Activated CD8-positive, alpha-beta memory T cell treated with anti-CD3 and anti-CD28 coated beads, Interleukin-2, amount 10 ng/mL, durations not matched to agents 7 days and 5 days (primary cell): Measurements from ENCODE around the gene HSPA1B. TPM values are rescaled to one million over a fixed set of nuclear protein-coding genes. Genes with fewer than 3 reads are reported as not detected.
"Not testable (repeated sequence)": the region's sequence is repeated elsewhere in the genome, so short reads cannot be mapped to it uniquely, and the experiment has no call there.

Experiments used
- ATAC-seq: fragments of 150-1000 bp; cut with Tn5 transposase; one replicate; pipeline ENCODE4 v1.10.0; 2021; ENCODE audit warnings: moderate library complexity
- CTCF ChIA-PET: fragments of 350-600 bp; sonication (Branson Sonifier 250); formaldehyde crosslinking; loops from one replicate; lab custom pipeline; 2021; ENCODE audit warnings: antibody characterized with exemption; lab: Charles Lee
- DNase-seq: peaks from one replicate; pipeline ENCODE4 v3.0.0-alpha.2; 2020
- H3K27ac Mint-ChIP-seq: one replicate; pipeline ENCODE4 v1.8.0; 2021; ENCODE audit warnings: mild to moderate bottlenecking, mixed read lengths
- H3K27me3 Mint-ChIP-seq: one replicate; pipeline ENCODE4 v1.8.0; 2021; ENCODE audit warnings: mixed read lengths
- H3K36me3 Mint-ChIP-seq: one replicate; pipeline ENCODE4 v1.8.0; 2021; ENCODE audit warnings: mild to moderate bottlenecking, mixed read lengths
- H3K4me1 Mint-ChIP-seq: one replicate; pipeline ENCODE4 v1.8.0; 2021; ENCODE audit warnings: mixed read lengths
- H3K4me3 Mint-ChIP-seq: one replicate; pipeline ENCODE4 v1.8.0; 2021; ENCODE audit warnings: mild to moderate bottlenecking, moderate library complexity, mixed read lengths
- H3K9me3 Mint-ChIP-seq: one replicate; pipeline ENCODE4 v1.8.0; 2022; ENCODE audit warnings: low read depth, mixed read lengths
- total RNA-seq, 2 experiments: library from RNA; stranded (reverse); gene quantifications; one replicate each; pipeline ENCODE4 v1.2.3, GENCODE V29; 2021

HSPA1B gene
- total RNA-seq, 2 experiments from 2014 or later = 64.6 to 71.6 TPM

DNA sequence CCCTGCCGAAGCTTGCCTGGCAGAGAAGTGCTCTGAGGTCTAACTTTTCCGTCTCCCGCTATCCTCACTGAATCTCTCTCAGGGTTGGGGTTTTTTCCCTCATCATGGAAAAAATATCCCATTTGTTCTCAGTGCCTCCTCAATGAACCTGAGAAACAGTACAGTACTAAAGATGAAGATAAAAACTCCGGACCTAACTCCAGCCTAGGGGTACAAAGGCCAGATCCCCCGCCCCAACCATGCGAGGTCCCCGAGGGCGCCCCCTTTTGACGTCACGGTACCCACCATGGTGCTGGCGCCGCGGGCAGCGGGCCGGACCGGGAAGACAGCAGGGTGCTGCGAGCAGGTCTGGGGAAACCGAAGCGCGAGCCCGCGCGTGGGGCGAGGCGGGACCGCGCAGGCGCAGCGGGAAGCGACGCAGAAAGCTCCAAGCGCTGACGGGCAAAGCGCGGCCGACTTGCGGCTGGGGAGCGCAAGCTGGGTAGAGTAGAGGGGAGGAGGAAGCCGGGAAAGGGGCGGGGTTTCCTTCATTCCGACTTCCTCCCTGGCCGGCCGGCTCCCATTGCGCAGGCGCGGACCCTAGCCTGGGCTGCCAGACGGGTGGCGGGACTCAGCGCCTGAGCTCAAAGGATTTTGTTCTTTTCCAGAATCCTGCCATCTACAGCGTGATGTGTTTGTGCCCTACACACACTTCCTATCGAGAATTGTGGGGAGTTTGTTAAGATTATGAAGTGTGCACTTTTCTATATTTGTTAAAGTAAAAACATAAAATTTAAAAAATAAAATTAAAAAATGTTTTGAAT is 20.9 kb upstream of the HSPA1B start, which contains the start of gene LSM2:
LSM2 (minus strand) TSS at position 497 of the 803 bp plus-strand sequence; CDS start at position 288, 209 bp downstream.
- Mint-ChIP-seq H3K4me1 (peaks cover 43% of the 10 kb centered on the region), H3K36me3 (peaks cover 23% of the 10 kb centered on the region), H3K27me3 (no peaks in the 10 kb centered on the region), H3K4me3 (peak within 1 kb of the TSS; percentile 94), H3K27ac (peak within 1 kb of the TSS; percentile 89), H3K9me3 (no peaks in the 10 kb centered on the region)
- ATAC-seq = peak; percentile 98
- peak; percentile 98 for DNase-seq
- CTCF ChIA-PET = interaction anchor here (0.7 to 3.8 kb wide), 17 partner anchors 8 to 383 kb away, joined by 3 to 46 read pairs (median 5); partner anchors contain the start of genes DDAH2, GPANK1, HSPA1A and HSPA1B

DNA sequence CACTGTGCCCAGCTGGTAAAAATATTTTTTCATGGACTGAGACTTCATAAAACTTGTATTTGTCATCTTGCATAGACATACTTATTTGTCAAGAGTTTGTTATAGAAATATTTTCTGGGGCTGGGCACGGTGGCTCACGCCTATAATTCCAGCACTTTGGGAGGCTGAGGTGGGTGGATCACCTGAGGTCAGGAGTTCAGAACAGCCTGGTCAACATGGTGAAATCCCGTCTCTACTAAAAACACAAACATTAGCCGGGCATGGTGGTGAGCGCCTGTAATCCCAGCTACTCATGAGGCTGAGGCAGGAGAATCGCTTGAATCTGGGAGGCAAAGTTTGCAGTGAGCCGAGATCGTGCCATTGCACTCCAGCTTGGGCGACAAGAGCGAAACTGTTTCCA is 18.9 kb upstream of the HSPA1B start:
- ATAC-seq, H3K27me3 Mint-ChIP-seq, H3K4me3 Mint-ChIP-seq, H3K27ac Mint-ChIP-seq, DNase-seq, H3K9me3 Mint-ChIP-seq: not testable (repeated sequence)
- CTCF ChIA-PET = interaction anchor here (0.9 to 3.7 kb wide), 3 partner anchors 12 to 73 kb away, joined by 3 to 46 read pairs (median 5); partner anchors contain the start of gene VARS1
- Mint-ChIP-seq H3K36me3 (peaks cover 11% of the 10 kb centered on the region), H3K4me1 (peaks cover 54% of the 10 kb centered on the region)

DNA sequence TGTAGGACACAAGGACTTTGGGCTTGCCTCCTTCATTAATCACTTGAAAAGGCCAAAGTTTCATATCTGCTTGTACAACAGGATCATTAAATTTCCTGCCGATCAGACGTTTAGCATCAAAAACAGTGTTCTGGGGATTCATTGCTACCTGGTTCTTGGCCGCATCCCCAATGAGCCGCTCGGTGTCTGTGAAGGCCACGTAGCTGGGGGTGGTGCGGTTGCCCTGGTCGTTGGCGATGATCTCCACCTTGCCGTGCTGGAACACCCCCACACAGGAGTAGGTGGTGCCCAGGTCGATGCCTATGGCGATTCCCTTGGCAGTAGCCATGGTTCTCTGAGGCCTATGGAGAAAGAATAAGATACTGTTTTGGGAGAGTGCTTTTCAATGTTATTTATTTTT is 15.9 kb upstream of the HSPA1B start:
- no peaks in the 10 kb centered on the region for H3K9me3 Mint-ChIP-seq
- ATAC-seq (no peak), DNase-seq (no peak)
- H3K27ac Mint-ChIP-seq = peak overlapping the region; percentile 95
- H3K4me3 Mint-ChIP-seq = peak overlapping the region; percentile 91
- no peaks in the 10 kb centered on the region for H3K27me3 Mint-ChIP-seq
- peaks cover 10% of the 10 kb centered on the region for H3K36me3 Mint-ChIP-seq
- CTCF ChIA-PET = interaction anchor here (1.1 kb wide), 1 partner anchor 16 kb away, joined by 4 read pairs; the partner anchor contains the start of gene VARS1
- H3K4me1 Mint-ChIP-seq = peaks cover 40% of the 10 kb centered on the region

DNA sequence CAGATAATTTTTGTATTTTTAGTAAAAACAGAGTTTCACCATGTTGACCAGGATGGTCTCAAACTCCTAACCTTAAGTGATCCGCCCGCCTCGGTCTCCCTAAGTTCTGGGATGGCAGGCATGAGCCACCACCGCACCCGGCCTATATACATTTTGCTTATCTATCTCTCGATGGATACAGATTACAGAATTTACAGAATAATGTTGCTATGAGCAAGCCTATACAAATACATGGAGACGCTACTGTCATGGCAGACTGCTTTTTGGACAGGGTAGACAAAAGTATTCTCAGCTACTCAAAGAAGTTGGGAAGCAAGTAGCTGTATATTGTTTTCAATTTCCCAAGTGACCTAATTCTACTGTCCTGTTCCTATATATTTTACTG is 14.1 kb upstream of the HSPA1B start:
- Mint-ChIP-seq H3K9me3 (no peaks in the 10 kb centered on the region), H3K4me3 (peak overlapping the region; percentile 91), H3K27me3 (no peaks in the 10 kb centered on the region), H3K27ac (peak overlapping the region; percentile 95), H3K4me1 (peaks cover 44% of the 10 kb centered on the region), H3K36me3 (peaks cover 16% of the 10 kb centered on the region)
- CTCF ChIA-PET = interaction anchor here (0.8 to 3.9 kb wide), 11 partner anchors 8 to 321 kb away, joined by 3 to 19 read pairs (median 7); partner anchors contain the start of genes MSH5 and VARS1
- ATAC-seq (no peak), DNase-seq (no peak)

DNA sequence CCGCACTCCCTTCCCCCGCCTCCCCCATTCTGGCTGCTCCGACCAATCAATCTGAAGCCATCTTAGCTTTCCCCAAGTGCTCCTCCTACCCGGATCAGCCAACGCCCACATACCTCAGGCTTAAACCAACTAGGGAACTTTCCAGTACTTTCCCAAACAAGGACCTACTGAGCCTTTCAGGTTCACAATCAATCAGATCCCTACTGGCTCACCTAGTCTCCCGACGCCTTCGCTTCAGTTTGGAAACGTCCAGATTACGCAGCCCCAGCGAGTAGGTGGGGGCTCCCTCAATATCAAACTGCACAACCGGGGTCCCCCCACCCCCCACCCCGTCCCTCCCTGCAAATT is 12.9 kb upstream of the HSPA1B start:
- DNase-seq (peak; percentile 88), ATAC-seq (peak; percentile 56)
- Mint-ChIP-seq H3K36me3 (peaks cover 21% of the 10 kb centered on the region), H3K4me3 (peak overlapping the region; percentile 91), H3K9me3 (no peaks in the 10 kb centered on the region), H3K4me1 (peaks cover 51% of the 10 kb centered on the region), H3K27me3 (no peaks in the 10 kb centered on the region), H3K27ac (peak overlapping the region; percentile 95)
- CTCF ChIA-PET = interaction anchor here (0.6 to 3.9 kb wide), 12 partner anchors 8 to 150 kb away, joined by 3 to 19 read pairs (median 6); partner anchors contain the start of genes GPANK1, HSPA1B, MSH5 and VARS1

DNA sequence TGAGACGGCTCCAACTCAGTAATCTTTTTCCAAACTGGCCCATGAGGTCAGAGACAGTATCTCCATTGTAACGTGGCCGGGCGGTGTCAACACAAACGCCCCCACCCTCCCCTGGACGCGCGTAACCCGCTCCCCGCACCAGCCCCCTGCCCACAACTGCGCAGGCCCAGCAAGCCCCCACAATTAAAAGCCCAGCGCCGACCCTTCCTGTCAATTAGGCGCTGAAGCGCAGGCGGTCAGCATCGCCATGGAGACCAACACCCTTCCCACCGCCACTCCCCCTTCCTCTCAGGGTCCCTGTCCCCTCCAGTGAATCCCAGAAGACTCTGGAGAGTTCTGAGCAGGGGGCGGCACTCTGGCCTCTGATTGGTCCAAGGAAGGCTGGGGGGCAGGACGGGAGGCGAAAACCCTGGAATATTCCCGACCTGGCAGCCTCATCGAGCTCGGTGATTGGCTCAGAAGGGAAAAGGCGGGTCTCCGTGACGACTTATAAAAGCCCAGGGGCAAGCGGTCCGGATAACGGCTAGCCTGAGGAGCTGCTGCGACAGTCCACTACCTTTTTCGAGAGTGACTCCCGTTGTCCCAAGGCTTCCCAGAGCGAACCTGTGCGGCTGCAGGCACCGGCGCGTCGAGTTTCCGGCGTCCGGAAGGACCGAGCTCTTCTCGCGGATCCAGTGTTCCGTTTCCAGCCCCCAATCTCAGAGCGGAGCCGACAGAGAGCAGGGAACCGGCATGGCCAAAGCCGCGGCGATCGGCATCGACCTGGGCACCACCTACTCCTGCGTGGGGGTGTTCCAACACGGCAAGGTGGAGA is 12.3 kb upstream of the HSPA1B start, which contains the start of the genes HSPA1A and HSPA1L:
HSPA1A (plus strand) TSS at position 519 of the 814 bp plus-strand sequence; CDS start at position 733, 214 bp downstream.
HSPA1L (minus strand) TSS at position 259 of the 814 bp plus-strand sequence. CDS start 3,311 bp downstream, outside the sequence.
- peaks cover 56% of the 10 kb centered on the region for H3K4me1 Mint-ChIP-seq
- H3K27ac Mint-ChIP-seq = peak within 1 kb of the TSS; percentile 95
- peaks cover 18% of the 10 kb centered on the region for H3K36me3 Mint-ChIP-seq
- H3K27me3 Mint-ChIP-seq = no peaks in the 10 kb centered on the region
- CTCF ChIA-PET = interaction anchor here (0.8 to 3.9 kb wide), 7 partner anchors 9 to 75 kb away, joined by 4 to 19 read pairs (median 5); partner anchors contain the start of genes HSPA1B, MSH5 and VARS1
- peak; percentile 89 for DNase-seq
- H3K4me3 Mint-ChIP-seq = peak within 1 kb of the TSS; percentile 91
- ATAC-seq = peak; percentile 41
- H3K9me3 Mint-ChIP-seq = no peaks in the 10 kb centered on the region

DNA sequence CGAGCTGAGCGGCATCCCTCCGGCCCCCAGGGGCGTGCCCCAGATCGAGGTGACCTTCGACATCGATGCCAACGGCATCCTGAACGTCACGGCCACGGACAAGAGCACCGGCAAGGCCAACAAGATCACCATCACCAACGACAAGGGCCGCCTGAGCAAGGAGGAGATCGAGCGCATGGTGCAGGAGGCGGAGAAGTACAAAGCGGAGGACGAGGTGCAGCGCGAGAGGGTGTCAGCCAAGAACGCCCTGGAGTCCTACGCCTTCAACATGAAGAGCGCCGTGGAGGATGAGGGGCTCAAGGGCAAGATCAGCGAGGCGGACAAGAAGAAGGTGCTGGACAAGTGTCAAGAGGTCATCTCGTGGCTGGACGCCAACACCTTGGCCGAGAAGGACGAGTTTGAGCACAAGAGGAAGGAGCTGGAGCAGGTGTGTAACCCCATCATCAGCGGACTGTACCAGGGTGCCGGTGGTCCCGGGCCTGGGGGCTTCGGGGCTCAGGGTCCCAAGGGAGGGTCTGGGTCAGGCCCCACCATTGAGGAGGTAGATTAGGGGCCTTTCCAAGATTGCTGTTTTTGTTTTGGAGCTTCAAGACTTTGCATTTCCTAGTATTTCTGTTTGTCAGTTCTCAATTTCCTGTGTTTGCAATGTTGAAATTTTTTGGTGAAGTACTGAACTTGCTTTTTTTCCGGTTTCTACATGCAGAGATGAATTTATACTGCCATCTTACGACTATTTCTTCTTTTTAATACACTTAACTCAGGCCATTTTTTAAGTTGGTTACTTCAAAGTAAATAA is 10.2 kb upstream of the HSPA1B start:
- H3K9me3 Mint-ChIP-seq, H3K27me3 Mint-ChIP-seq, DNase-seq: not testable (repeated sequence)
- H3K4me3 Mint-ChIP-seq = peak overlapping the region; percentile 94
- peak; percentile 28 for ATAC-seq
- peaks cover 50% of the 10 kb centered on the region for H3K4me1 Mint-ChIP-seq
- peak overlapping the region; percentile 99 for H3K27ac Mint-ChIP-seq
- CTCF ChIA-PET = interaction anchor here (0.8 to 2.5 kb wide), 11 partner anchors 9 to 113 kb away, joined by 3 to 12 read pairs (median 4); partner anchors contain the start of genes DDAH2, HSPA1B and LSM2
- peaks cover 13% of the 10 kb centered on the region for H3K36me3 Mint-ChIP-seq

DNA sequence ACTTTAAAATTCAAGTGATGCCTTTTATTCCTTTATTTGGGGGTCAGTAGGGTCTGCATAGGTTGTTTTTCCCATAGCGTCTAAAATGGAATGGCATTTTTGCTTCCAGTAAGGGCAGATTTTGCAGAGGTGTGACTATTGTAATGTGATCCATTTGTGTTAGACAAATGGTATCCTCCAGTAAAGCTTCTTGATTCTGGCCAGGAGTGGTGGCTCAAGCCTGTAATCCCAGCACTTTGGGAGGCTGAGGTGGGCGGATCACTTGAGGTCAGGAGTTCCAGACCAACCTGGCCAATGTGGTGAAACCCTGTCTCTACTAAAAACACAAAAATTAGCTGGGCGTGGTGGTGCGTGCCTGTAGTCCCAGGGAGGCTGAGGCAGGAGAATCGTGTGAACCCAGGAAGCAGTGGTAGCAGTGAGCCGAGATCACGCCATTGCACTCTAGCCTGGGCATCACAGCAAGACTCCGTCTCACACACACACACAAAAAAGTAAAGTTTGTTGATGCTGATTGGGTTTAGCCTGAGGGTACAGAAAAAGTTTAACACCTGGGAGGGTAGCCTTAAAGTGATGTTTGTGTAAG is 9.5 kb upstream of the HSPA1B start:
- DNase-seq, ATAC-seq, H3K9me3 Mint-ChIP-seq, H3K27me3 Mint-ChIP-seq: not testable (repeated sequence)
- Mint-ChIP-seq H3K4me3 (peak overlapping the region; percentile 94), H3K4me1 (peaks cover 50% of the 10 kb centered on the region), H3K27ac (peak overlapping the region; percentile 99), H3K36me3 (peaks cover 13% of the 10 kb centered on the region)
- CTCF ChIA-PET = interaction anchor here (0.8 to 2.5 kb wide), 11 partner anchors 8 to 114 kb away, joined by 3 to 12 read pairs (median 4); partner anchors contain the start of genes DDAH2, HSPA1B and LSM2

DNA sequence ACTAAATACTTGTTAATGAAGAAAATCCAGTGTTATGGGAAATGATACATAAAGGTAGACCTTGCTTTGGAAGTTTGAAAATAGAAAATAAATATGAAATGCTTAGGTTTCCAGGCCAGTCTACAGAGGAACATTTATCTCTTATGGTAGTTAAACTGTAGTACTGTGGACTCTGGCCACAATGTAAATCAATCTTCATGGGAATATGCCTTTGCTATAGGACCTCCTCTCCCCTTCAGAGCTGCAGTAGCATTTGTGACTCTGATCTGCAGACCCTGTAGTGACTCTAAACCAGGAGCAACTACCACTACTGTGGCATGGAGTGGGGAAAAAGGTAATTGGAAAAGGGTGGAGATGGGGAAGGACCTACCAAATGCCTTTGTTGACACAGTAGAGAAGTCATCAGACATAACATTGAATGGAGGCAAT is 7.7 kb upstream of the HSPA1B start:
- peaks cover 51% of the 10 kb centered on the region for H3K4me1 Mint-ChIP-seq
- H3K27ac Mint-ChIP-seq = peak overlapping the region; percentile 54
- DNase-seq (no peak), ATAC-seq (no peak)
- H3K27me3 Mint-ChIP-seq = no peaks in the 10 kb centered on the region
- peaks cover 13% of the 10 kb centered on the region for H3K36me3 Mint-ChIP-seq
- CTCF ChIA-PET = interaction anchor here (0.8 to 3.3 kb wide), 6 partner anchors 13 to 139 kb away, joined by 3 to 10 read pairs (median 4); partner anchors contain the start of genes LSM2, LY6G5C and VARS1
- H3K9me3 Mint-ChIP-seq = no peaks in the 10 kb centered on the region
- peak overlapping the region; percentile 33 for H3K4me3 Mint-ChIP-seq

DNA sequence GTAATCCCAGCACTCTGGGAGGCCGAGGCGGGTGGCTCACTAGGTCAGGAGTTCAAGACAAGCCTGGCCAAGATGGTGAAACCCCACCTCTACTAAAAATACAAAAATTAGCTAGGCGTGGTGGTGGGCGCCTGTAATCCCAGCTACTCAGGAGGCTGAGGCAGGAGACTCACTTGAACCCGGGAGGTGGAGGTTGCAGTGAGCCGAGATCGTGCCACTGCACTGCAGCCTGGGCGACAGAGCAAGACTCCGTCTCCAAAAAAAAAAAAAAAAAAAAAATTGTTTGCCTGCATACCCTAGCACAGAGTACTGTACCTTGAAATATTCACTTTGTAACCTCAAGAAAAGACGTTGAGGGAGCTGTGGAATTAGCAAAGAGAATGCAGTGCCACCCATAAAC is 7.1 kb upstream of the HSPA1B start:
- CTCF ChIA-PET = interaction anchor here (0.8 to 3.3 kb wide), 5 partner anchors 13 to 91 kb away, joined by 3 to 10 read pairs (median 5); partner anchors contain the start of genes LSM2 and VARS1
- not testable (repeated sequence) for H3K27me3 Mint-ChIP-seq, H3K27ac Mint-ChIP-seq, DNase-seq, ATAC-seq, H3K9me3 Mint-ChIP-seq
- Mint-ChIP-seq H3K36me3 (peaks cover 13% of the 10 kb centered on the region), H3K4me1 (peaks cover 55% of the 10 kb centered on the region), H3K4me3 (peak overlapping the region; percentile 93)

DNA sequence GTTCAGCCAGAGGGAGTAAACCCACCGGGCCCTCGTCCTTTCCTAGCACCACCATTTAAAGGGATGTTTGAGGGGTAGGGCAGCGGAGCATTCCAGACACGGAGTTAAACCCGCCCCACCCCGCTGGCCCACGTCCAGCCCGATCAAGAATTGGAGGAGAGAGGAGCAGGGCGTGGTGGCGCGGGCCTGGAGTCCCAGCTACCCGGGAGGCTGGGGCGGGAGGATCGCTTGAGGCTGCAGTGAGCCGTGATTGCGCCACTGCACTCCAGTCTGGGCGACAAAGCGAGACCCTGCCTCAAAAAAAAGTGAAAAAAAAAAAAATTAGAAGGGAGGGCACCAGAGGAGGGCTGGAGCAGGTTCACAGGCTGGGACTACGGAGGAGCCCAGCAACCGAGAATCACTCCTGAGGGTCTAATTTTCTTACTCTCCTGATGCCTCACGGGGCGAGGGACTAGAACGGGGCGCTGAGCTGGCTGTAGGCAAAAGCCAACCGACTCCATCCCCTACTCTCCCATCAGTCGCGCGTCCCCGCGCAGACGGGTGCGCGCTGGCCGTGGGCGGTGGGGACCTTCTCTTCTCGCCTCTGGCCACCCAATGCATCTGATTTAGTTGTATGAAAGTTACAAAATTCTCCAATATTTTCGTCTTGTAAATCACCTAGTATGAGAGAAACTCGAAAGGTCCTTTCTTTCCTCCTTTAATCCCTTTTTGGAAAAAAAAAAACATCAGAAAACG is 6.1 kb upstream of the HSPA1B start:
- CTCF ChIA-PET = interaction anchor here (1.3 to 3.3 kb wide), 6 partner anchors 8 to 118 kb away, joined by 3 to 10 read pairs (median 4); partner anchors contain the start of genes ABHD16A, LSM2 and VARS1
- H3K27me3 Mint-ChIP-seq = no peaks in the 10 kb centered on the region

More for the DNA sequence above, 6.1 kb upstream of the HSPA1B start:
- no peaks in the 10 kb centered on the region for H3K9me3 Mint-ChIP-seq
- peak overlapping the region; percentile 94 for H3K27ac Mint-ChIP-seq
- ATAC-seq (peak; percentile 46), DNase-seq (peak; percentile 67)
- H3K4me1 Mint-ChIP-seq = peaks cover 66% of the 10 kb centered on the region
- H3K36me3 Mint-ChIP-seq = peaks cover 11% of the 10 kb centered on the region
- peak overlapping the region; percentile 93 for H3K4me3 Mint-ChIP-seq
